Trophoblast cell (in vitro differentiated cells and primary cell): ENCODE data around the gene SMPX.
A peak's percentile ranks its signal among the peaks of the same experiment; 100 is the strongest.
"Not testable (repeated sequence)": the region's sequence is repeated elsewhere in the genome, so short reads cannot be mapped to it uniquely, and the experiment has no call there.

Experiments used
- DNase-seq, 2 donors: peaks; one replicate each; pipeline ENCODE4 v3.0.0-alpha.2; 2016
- H2AFZ ChIP-seq: 2 replicates; pipeline ENCODE4 v1.6.1; 2013; ENCODE audit warnings: low read length, moderate library complexity, mild to moderate bottlenecking; ENCODE audit not compliant: insufficient read depth, poor library complexity
- H2AK5ac ChIP-seq: 2 replicates; pipeline ENCODE4 v1.6.1; 2013; ENCODE audit warnings: mild to moderate bottlenecking, low read length
- H2BK120ac ChIP-seq: 2 replicates; pipeline ENCODE4 v1.6.1; 2013; ENCODE audit warnings: low read length, mild to moderate bottlenecking, moderate library complexity; ENCODE audit not compliant: insufficient read depth, poor library complexity
- H2BK12ac ChIP-seq: 2 replicates; pipeline ENCODE4 v1.6.1; 2013; ENCODE audit warnings: mild to moderate bottlenecking, low read length, moderate library complexity
- H2BK5ac ChIP-seq: 2 replicates; pipeline ENCODE4 v1.6.1; 2013; ENCODE audit warnings: low read length, low read depth, moderate library complexity, mild to moderate bottlenecking; ENCODE audit not compliant: poor library complexity
- H3K14ac ChIP-seq: 2 replicates; pipeline ENCODE4 v1.6.1; 2013; ENCODE audit warnings: mild to moderate bottlenecking, low read length
- H3K18ac ChIP-seq: 2 replicates; pipeline ENCODE4 v1.6.1; 2013; ENCODE audit warnings: mild to moderate bottlenecking, low read length
- H3K23ac ChIP-seq: 2 replicates; pipeline ENCODE4 v1.6.1; 2013; ENCODE audit warnings: low read length
- H3K27ac ChIP-seq: 2 replicates; pipeline ENCODE4 v1.5.1; 2013; ENCODE audit warnings: low read depth, mild to moderate bottlenecking, inconsistent platforms, low read length, moderate library complexity
- H3K27me3 ChIP-seq: 2 replicates; pipeline ENCODE4 v1.6.1; 2013; ENCODE audit warnings: inconsistent platforms, mild to moderate bottlenecking, low read length, moderate library complexity; ENCODE audit not compliant: insufficient read depth
- H3K36me3 ChIP-seq, 2 experiments: 1 replicate in 1 of 2; 2 replicates in 1 of 2; pipeline ENCODE4 v1.6.1; 2013; ENCODE audit warnings: low read length in 2 of 2, mild to moderate bottlenecking in 2 of 2, moderate library complexity in 1 of 2; ENCODE audit not compliant: insufficient read depth in 2 of 2, control insufficient read depth in 1 of 2
- H3K4ac ChIP-seq: 2 replicates; pipeline ENCODE4 v1.6.1; 2013; ENCODE audit warnings: low read depth, mild to moderate bottlenecking, low read length, moderate library complexity
- H3K4me1 ChIP-seq, 2 experiments: 1 replicate in 1 of 2; 2 replicates in 1 of 2; pipeline ENCODE4 v1.6.1; 2013; ENCODE audit warnings: low read length in 2 of 2, mild to moderate bottlenecking in 2 of 2, moderate library complexity in 1 of 2; ENCODE audit not compliant: insufficient read depth in 2 of 2, control insufficient read depth in 1 of 2
- H3K4me2 ChIP-seq: 2 replicates; pipeline ENCODE4 v1.6.1; 2013; ENCODE audit warnings: inconsistent platforms, mild to moderate bottlenecking, low read length, moderate library complexity
- H3K4me3 ChIP-seq: 2 replicates; pipeline ENCODE4 v1.5.1; 2013; ENCODE audit warnings: mild to moderate bottlenecking, low read depth, low read length, inconsistent platforms
- H3K79me1 ChIP-seq: one replicate; pipeline ENCODE4 v1.6.1; 2013; ENCODE audit warnings: low read length
- H3K79me2 ChIP-seq: 2 replicates; pipeline ENCODE4 v1.6.1; 2013; ENCODE audit warnings: low read length, mild to moderate bottlenecking; ENCODE audit not compliant: control insufficient read depth, insufficient read depth, poor library complexity
- H3K9ac ChIP-seq: 2 replicates; pipeline ENCODE4 v1.6.1; 2013; ENCODE audit warnings: mild to moderate bottlenecking, low read length
- H3K9me3 ChIP-seq: 2 replicates; pipeline ENCODE4 v1.6.1; 2013; ENCODE audit warnings: low read depth, mild to moderate bottlenecking, control low read depth, inconsistent platforms, low read length; ENCODE audit not compliant: insufficient read depth
- H4K12ac ChIP-seq: 2 replicates; pipeline ENCODE4 v1.6.1; 2013; ENCODE audit warnings: low read depth, mild to moderate bottlenecking, low read length, moderate library complexity
- H4K8ac ChIP-seq: 2 replicates; pipeline ENCODE4 v1.6.1; 2013; ENCODE audit warnings: low read depth, mild to moderate bottlenecking, low read length, moderate library complexity
- H4K91ac ChIP-seq: one replicate; pipeline ENCODE4 v1.6.1; 2013; ENCODE audit warnings: low read depth, mild to moderate bottlenecking, low read length, moderate library complexity
- WGBS: extraction: QIAGEN DNeasy Blood & Tissue Kit; methylation state at CpG from one replicate; pipeline ENCODE4 v1.1.7; 2013; ENCODE audit warnings: missing lambda C conversion rate; ENCODE audit not compliant: insufficient read length, insufficient coverage; ENCODE audit errors: extremely low coverage; 5-methylcytosine and 5-hydroxymethylcytosine counted together

SMPX gene

DNA sequence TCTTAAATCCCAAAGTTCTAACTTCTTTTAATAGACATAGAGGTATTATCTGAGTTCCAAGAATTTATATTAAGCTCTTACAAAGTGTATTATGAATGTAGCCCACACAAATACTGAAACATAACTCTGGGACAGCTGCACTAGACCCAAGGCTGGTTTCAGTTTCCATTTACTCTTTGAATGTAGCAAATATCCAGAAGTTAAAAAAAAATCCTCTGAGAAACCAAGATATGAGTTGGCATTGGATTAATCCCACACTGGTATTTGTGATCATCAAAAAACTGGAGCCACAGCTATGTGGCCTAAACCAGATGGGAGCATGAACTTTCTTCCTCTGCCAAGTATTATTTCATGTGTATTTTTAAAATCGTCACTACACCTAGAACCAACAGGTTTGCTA, 23.6 kb upstream of the SMPX start:
- Histone ChIP-seq H3K4me1 (no peaks in the 10 kb centered on the region), H3K27me3 (no peaks in the 10 kb centered on the region), H3K79me1 (no peaks in the 10 kb centered on the region), H3K36me3 (no peaks in the 10 kb centered on the region), H2AK5ac (no peak overlapping the region), H3K79me2 (no peaks in the 10 kb centered on the region), H3K27ac (no peak overlapping the region), H3K4me2 (no peak overlapping the region), H3K18ac (no peak overlapping the region), H2BK5ac (no peak overlapping the region), H3K4me3 (no peak overlapping the region), H3K9ac (no peak overlapping the region), H2AFZ (no peak overlapping the region), H3K23ac (no peak overlapping the region), H4K8ac (no peak overlapping the region), H2BK120ac (no peak overlapping the region), H2BK12ac (no peak overlapping the region), H4K12ac (no peak overlapping the region), H4K91ac (no peak overlapping the region), H3K14ac (no peak overlapping the region), H3K4ac (no peak overlapping the region), H3K9me3 (no peaks in the 10 kb centered on the region)
- DNase-seq, result no peak
- WGBS, result no CpG with 5 or more reads among the region's 1 CpG

DNA sequence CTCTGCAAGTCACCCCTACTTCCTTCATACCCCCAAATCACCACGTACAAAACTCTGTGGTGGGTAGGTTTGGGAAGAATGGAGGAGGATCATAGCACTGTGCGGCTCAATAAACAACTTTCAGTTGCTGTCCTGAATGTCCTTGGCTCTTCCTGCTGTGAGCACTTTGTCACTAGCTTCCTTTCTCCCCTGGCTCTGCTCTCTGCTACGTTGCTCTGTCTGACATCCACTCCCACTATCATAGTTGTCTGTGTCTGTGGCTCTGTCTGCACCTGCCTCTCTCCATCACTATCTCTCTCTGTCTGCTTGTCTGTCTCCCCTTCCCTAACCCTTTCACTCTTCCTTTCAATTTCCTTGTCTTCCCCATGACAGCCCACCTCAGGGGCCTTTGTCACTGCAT, 21.2 kb upstream of the SMPX start:
- no peaks in the 10 kb centered on the region for H3K4me1 ChIP-seq
- WGBS, result no CpG with 5 or more reads among the region's 3 CpGs

DNA sequence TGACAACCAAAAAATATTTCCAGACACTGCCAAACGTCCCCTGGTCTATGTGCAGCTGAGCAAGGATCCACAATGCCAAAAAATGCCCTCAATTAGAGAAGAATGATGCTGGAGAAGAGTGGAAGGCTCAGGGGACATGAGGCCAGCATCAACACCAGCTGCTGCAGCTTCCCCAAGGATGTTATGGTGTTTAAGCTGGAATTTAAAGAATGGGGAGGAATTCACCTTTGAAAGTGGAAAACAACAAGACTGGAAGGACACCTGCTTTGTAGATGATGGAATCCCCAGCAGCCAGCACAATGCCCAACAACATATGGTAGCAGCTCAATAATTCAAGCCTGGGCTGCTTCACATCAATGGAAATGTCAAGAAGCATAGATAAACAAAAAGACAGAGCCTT, 20.3 kb upstream of the SMPX start:
- Histone ChIP-seq H3K14ac (no peak overlapping the region), H2BK12ac (no peak overlapping the region), H4K8ac (no peak overlapping the region), H3K79me2 (no peaks in the 10 kb centered on the region), H3K23ac (no peak overlapping the region), H3K4me3 (no peak overlapping the region), H3K9me3 (no peaks in the 10 kb centered on the region), H3K18ac (no peak overlapping the region), H4K91ac (no peak overlapping the region), H2AFZ (no peak overlapping the region), H3K27me3 (no peaks in the 10 kb centered on the region), H3K36me3 (no peaks in the 10 kb centered on the region), H3K4ac (no peak overlapping the region), H2BK5ac (no peak overlapping the region), H2AK5ac (no peak overlapping the region), H3K4me1 (no peaks in the 10 kb centered on the region), H3K27ac (no peak overlapping the region), H3K79me1 (no peaks in the 10 kb centered on the region), H3K4me2 (no peak overlapping the region), H3K9ac (no peak overlapping the region), H2BK120ac (no peak overlapping the region), H4K12ac (no peak overlapping the region)
- DNase-seq, result peak; percentile 23 to 70
- WGBS, result no CpG with 5 or more reads among the region's 1 CpG

More for the DNA sequence above, 21.2 kb upstream of the SMPX start:
- H3K23ac ChIP-seq, result no peak overlapping the region
- no peak overlapping the region for H2AFZ ChIP-seq
- H2BK12ac ChIP-seq, result no peak overlapping the region
- H3K4ac ChIP-seq, result no peak overlapping the region
- no peak overlapping the region for H2BK5ac ChIP-seq
- H3K9ac ChIP-seq, result no peak overlapping the region
- H3K27ac ChIP-seq, result no peak overlapping the region
- no peak overlapping the region for H3K18ac ChIP-seq
- no peak overlapping the region for H4K91ac ChIP-seq
- no peak overlapping the region for H3K14ac ChIP-seq
- H3K79me1 ChIP-seq, result no peaks in the 10 kb centered on the region
- H3K36me3 ChIP-seq, result no peaks in the 10 kb centered on the region
- H2BK120ac ChIP-seq, result no peak overlapping the region
- H4K8ac ChIP-seq, result no peak overlapping the region
- no peaks in the 10 kb centered on the region for H3K27me3 ChIP-seq
- H3K4me2 ChIP-seq, result no peak overlapping the region
- H2AK5ac ChIP-seq, result no peak overlapping the region
- no peak for DNase-seq
- no peak overlapping the region for H4K12ac ChIP-seq
- H3K4me3 ChIP-seq, result no peak overlapping the region
- H3K79me2 ChIP-seq, result no peaks in the 10 kb centered on the region
- no peaks in the 10 kb centered on the region for H3K9me3 ChIP-seq

DNA sequence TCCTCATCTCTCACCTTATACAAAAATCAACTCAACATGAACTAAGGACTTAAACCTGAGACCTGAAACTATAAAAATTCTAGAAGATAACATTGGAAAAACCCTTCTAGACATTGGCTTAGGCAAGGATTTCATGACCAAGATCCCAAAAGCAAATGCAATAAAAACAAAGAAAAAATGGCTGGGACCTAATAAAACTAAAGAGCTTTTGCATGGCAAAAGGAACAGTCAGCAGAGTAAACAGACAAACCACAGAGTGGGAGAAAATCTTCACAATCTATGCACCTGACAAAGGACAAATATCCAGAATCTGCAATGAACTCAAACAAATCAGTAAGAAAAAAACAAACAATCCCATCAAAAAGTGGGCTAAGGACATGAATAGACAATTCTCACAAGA, 17.2 kb upstream of the SMPX start:
- not testable (repeated sequence) for H2BK12ac ChIP-seq, H3K4me1 ChIP-seq, H3K4me2 ChIP-seq, H3K4ac ChIP-seq, H2AFZ ChIP-seq, H3K9ac ChIP-seq, H3K9me3 ChIP-seq, H3K14ac ChIP-seq, H3K79me1 ChIP-seq, H4K12ac ChIP-seq, H4K8ac ChIP-seq, H2BK120ac ChIP-seq, H4K91ac ChIP-seq, DNase-seq, H3K27ac ChIP-seq, H3K27me3 ChIP-seq, H3K79me2 ChIP-seq, H3K36me3 ChIP-seq, H3K23ac ChIP-seq, H3K18ac ChIP-seq, H2AK5ac ChIP-seq, H3K4me3 ChIP-seq, H2BK5ac ChIP-seq

DNA sequence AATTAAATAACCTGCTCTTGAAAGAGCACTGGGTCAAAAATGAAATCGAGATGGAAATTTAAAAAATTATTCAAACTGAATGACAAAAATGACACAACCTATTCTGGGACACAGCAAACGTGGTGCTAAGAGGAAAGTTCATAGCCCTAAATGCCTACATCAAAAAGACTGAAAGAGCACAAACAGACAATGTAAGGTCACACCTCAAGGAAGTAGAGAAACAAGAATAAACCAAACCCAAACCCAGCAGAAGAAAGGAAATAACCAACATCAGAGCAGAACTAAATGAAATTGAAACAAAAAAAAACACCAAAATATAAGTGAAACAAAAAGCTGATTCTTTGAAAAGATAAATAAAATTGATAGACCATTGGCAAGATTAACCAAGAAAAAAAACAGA, 15.1 kb upstream of the SMPX start:
- not testable (repeated sequence) for H2AFZ ChIP-seq, H3K4ac ChIP-seq, H3K9me3 ChIP-seq, H3K27ac ChIP-seq, H3K36me3 ChIP-seq, H4K12ac ChIP-seq, H3K4me1 ChIP-seq, H3K14ac ChIP-seq, H3K79me2 ChIP-seq, H3K23ac ChIP-seq, DNase-seq, H3K9ac ChIP-seq, H3K79me1 ChIP-seq, H4K8ac ChIP-seq, H3K4me2 ChIP-seq, H2AK5ac ChIP-seq, H2BK12ac ChIP-seq, H3K4me3 ChIP-seq, H3K27me3 ChIP-seq, H4K91ac ChIP-seq, H3K18ac ChIP-seq, H2BK120ac ChIP-seq, H2BK5ac ChIP-seq
- no CpG with 5 or more reads among the region's 2 CpGs for whole genome bisulfite sequencing
